ENCODE measurements around the gene TGM1.

The TGM1 gene

DNA sequence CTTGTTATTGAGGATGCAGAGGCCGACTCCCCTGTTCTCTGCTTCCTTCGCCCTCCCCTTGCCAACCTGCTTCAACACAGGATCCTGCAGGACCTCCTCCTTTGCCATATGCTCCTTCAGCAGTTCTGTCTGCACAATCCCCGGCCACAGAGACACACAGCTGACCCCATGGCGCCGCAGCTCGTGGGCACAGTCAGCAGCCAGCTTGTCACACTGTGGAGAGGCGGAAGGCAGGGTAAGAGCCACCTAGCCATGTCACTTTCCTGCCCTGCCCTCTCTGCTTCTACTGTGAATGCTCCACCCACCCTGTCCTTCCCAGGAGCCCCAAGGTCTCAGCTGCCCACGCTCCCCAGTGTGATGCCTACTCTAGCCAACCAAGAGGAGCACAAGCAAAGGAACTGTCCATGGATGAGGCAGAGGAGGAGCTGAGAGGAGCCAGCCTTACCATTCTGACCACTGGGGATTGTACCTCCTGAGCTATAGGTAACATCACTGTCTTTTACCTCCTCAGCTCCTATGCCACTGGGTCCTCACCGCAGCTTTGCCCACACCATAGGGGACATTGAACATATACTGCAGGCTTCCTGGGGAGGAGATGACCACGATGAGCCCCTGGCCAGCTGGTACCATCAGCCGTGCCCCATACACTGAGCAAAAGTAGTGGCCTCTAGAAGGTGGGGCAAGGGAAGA is 29.3 kb upstream of the TGM1 start:
- DNase-seq (ENCODE audit: low spot score) = no peak

DNA sequence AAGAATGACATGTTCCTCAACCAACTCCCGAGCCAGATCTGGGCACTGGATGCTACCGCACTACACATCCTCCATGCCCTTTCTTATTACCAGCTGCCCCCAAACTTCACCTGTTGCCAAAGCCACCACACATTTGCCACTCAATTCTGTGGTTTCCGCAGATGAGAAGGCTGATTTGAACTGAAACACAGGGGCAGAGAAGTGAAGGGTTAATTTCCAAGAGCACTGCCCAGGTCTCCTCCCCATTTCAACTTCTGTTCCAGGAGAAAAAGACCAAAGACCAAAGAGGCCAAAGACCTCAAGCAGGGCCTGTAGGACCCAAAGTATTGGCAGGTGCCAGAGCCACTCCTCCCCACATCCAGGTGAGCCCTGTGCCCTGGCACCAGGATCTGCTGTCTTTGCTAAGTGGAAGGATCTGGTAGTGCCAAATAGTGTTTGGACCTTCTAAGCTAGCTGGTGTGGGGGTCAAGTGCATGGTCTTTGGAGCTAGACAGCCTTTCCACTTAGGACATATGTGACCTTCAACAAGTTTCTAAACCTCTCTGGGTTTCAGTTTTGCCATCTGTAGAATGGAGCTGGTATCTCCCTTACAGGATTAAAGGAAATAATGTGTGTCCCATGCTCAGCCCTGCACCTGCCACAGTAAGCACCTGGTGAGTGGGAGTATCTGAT is 28.6 kb upstream of the TGM1 start:
- DNase-seq (ENCODE audit: low spot score) = no peak

DNA sequence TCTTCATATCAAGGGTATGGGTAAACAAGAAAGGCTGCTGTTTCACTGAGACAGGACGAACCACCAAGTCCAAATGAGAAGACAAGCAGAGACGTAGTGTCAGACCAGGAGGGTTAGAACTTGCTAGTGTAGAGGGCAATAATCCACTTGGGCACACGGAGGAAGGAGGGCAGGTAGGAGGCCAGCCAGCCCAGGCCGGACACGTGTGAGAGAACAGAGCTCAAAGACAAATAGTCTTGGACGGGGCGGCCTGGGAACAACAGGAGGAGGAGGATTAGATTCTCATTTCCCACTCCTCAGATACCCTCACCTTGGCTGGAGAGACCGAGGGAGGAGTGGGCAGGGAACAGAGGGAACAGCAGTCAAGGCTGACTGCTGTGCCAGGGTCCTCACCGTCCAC is 27.8 kb upstream of the TGM1 start:
- DNase-seq (ENCODE audit: low spot score) = no peak

DNA sequence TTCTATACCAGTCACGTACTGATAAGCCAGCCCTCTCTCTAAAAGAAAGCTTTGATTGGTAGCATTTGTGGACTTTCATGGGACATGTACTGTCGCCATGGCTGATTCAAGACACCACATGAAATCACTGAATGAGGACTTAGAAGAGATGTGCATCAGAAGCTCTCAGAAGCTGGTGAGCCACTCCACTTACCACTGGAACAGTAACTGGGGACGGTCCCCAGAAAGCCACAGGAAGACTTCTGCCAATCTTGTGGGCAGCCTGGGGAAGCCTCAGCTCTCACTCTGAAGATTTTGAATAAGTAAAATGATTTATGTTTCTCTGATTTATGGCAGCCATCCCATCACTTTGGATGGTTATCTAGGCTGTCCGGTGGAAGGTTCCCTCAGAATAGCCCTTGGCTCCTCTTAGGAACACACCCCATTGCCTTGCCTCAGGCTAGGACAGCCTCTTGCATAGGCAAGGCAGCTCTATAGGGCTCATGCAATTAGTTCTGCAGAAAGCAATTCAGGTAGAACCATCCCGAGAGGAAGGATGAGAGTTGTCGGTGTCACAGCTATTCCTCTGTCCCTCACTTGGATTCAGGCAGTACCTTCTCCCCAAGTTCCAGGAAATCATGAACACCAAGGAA is 26.8 kb upstream of the TGM1 start:
- no peak for DNase-seq (ENCODE audit: low spot score)

DNA sequence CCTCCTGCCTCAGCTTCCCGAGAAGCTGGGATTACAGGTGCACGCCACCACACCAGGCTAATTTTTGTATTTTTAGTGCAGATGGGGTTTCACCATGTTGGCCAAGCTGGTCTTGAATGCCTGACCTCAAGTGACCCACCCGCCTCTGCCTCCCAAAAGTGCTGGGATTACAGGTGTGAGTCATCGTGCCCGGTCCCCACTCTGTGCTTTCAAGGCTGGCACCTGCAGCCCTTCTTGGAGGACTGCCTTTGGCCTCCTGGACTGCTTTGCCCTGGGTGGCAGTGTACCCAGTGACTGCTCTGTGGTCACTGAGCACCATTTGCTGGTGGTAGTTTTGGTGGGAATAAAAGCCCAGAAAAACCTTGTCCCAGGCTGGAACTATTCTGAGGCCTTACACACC is 24.0 kb upstream of the TGM1 start:
- DNase-seq (ENCODE audit: low spot score) = no peak

DNA sequence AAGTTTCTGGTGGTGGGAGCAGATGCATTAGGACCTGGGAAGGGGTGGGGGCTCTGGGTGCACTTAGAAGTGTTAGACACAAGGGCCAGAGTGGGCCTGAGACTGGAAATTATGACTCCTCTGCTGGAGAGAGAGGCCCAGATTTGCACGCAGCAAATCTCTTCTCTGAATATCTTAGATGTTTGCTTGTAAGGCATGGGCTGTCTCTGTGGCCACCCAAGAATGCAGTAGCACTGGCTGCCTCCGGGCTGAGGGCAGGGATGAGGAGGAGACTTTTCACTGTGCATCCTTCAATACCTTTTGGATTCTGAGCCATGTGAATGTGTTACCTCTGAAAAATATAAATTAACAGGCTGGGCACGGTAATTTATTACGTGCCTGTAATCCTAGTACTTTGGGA is 22.4 kb upstream of the TGM1 start:
- DNase-seq (ENCODE audit: low spot score) = no peak

DNA sequence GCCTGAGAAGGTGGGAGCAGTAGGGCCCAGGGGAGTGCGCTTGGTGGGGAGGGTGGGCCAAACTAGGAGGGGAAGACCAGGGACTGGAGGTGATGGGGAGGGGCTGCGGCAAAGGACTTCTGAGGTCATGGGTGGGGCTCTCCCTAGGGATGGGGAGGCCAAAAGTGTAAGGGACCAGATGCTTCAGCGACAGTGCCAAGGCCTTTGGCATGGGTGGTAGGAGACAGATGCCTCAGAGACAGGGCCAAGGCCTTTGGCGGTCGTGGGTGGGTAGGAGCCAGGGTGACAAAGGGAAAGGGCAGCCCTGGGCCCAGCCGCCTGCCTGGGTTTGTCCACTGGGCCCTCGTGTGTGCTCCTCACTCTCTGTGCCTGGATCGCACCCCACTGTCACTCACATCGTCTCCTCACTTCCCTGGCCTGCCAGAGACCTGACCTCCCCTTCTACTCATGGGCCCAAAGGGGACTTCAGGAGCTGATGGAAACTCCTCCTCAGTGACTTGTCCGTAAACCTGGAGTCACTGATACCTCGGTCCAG is 21.6 kb upstream of the TGM1 start:
- DNase-seq (ENCODE audit: low spot score) = no peak

DNA sequence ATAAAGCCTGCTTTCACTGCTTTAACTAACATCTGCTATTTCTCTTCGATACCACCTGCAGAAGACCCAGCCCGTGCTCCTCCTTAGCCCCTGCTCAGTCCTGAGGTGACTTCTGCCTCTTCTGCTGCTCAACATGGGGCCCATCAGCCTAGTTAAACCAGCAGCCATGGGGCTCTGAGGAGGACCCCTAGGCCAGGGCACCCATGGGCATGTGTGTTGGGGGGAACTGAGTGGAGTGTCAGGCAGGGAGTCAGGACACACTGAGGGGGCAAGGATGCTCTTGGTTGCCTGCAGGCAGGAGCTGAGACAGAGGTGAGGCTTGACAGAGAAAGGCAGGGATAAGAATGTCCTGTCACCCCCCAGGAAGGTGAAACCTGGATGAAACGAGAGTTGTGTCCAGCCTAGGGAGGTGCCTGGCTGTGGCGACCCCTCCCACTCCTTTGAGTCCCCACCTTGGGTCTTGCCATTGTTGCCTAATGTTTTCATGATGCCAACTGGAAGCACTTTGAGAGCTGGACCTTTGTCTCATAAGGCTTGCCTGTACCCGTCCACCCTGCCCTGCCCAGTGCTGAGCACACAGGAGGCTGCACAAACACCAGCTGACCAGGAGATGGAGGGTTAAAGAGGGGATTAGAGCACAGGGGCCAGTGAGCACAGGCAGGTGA is 21.0 kb upstream of the TGM1 start:
- no peak for DNase-seq (ENCODE audit: low spot score)

DNA sequence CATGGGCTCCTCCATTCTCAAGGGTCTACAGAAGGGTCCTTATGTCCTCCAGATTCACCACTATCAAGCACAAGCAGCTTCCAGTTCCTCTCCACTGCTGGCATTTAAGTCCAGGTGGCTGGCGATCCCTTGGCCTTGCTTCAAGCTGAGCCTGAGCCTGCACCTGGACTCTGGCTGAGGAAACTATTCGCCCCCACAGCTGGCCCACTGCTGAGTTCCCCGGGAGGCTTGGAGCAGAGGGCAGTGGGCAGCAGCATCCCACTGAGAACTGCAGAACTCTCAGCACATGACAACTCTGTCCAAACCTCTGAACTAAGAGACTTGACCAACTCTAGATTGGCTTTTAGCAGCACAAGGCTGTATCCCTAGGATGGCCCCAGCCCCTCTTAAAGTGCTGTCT is 19.8 kb upstream of the TGM1 start:
- DNase-seq (ENCODE audit: low spot score) = no peak

DNA sequence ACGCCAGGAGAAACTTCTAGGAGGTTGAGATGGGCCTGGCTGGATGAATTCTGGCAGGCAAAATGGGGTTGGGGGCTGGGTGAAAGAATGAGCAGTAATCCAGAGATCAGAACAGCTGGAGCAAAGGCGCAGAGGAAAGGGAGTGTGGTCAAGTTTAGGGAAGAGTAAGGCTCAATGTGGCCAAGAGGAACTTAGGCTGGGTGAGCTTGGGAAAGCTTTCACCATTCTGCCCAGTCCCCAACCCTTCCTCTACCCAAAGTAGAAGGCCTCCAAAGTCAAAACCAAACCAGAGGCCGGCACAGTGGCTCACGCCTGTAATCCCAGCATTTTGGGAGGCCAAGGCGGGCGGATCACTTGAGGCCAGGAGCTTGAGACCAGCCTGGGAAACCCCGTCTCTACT is 18.7 kb upstream of the TGM1 start:
- DNase-seq (ENCODE audit: low spot score) = no peak

DNA sequence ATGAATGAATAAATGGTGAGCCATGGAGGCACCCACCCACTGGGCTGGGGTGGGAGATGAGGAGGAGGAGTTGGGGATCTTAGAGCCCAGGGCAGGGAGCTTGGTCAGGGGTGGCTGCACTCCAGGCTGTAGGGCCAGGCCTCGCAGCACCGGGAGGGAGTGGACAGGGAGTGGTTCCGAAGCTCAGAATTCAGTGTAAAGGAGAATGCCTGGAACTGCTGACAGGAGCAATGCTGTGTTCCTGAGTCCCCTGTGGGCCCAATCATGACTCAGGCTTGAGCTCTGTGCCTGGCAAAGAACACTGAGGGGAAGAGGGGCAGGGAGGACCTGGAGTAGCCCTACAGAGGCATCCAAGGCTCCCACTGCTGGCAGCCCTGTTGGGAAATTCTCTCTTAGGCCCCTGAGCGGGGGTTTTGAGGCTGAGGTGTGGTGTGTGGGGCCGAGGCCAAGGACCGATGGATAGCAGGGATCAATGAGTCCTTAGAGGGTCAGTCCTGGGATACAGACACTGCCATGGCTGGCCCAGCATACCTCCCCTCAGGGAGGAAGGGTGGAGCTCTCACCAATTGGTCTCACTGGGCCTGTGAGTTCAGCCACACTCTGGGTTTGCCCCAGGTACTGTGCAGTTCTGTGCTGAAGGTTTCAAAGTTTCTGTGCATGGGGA is 18.0 kb upstream of the TGM1 start:
- DNase-seq (ENCODE audit: low spot score) = no peak

DNA sequence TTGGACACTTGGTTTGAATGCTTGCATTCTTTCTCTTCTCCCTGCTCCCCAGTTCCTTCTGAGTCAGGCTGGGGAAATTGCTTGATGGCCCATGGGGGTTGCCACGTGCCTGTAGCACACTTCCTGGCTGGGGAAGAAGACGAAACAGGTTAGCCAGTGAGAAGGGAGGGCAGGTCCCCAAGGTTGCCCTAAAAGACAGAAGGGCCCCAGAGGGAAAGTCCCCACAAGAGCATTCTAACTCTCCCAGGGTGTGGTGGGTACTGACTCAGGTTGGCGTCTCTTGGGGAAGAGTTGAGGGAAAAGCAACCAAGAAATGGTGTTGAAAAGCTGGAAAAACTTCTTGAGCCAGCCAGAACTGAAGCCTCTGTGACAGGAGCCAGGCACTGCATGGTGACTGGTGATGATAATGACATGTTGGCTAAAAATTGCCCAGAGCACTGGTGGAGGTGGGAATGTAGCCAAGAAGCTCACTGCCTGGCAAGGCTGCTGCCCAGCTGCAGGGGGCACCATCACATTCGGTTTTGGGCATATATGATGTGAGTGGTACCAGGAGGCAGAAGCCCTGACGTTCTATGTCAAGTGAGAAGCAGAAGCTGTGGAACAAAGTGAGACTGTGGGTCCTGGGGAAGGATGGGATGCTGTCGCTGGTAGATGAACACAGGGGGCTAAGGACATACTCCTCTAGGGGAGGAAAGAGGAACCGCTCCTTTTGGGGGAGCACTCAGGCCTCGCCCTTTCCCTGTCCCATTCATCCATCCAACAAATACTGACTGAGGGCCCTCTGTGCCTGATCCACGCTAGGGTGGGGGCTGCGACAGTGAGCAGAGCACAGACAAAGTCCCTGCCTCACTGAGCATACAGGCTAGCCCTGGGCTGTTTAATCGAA is 16.6 kb upstream of the TGM1 start:
- DNase-seq (ENCODE audit: low spot score) = peak; percentile 62

DNA sequence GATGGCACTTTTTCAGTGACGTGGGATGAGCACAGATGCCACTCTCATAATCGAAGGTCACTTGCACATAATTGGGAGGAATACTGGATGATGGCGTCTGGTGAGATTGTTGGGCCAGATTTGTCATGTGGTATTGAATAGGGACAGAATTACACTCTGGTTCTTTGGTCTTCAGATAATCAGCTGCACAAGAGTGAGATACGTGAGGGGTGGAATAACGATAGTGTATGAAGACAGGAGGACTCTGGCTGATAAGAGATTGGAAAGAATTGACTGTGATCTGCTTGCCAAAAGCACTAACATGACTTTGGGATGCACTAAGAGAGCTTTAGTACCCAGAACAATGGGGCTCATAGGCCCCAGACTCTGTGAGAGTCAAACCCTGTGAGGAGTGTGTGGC is 15.4 kb upstream of the TGM1 start:
- DNase-seq (ENCODE audit: low spot score) = no peak

DNA sequence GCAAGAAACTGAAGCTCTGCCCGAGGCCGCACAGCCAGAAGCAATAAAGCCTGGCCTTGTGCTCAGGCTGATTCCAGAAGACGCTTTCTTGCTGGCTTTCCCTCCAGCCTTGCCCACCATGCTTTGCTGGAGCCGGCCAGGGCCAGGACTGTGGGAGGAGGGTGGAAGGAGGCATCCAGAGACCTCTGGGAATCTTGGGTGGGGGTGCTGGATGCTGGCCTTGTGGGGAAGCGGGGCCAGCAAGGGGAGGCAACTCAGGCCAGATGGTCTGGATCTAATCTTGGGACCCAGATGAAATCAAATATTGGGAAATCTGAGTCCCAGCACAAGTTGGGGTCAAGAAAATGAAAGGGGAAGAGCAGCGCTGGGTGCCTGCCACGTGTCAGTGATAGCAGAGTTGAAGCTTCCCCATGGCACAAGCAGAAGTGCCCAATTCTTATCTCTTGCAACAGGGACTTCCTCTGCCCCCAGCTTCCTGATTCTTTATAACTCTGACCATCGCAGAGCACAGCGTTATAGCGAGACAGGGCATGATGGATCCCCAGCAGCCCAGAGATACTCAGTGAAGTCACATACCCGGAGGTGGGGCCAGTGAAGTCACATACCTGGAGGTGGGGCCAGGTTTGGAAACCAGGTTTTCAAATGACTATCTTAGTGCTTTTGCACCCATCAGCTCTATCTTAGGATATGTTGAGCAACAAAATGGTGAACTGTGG is 14.8 kb upstream of the TGM1 start:
- DNase-seq (ENCODE audit: low spot score) = no peak

DNA sequence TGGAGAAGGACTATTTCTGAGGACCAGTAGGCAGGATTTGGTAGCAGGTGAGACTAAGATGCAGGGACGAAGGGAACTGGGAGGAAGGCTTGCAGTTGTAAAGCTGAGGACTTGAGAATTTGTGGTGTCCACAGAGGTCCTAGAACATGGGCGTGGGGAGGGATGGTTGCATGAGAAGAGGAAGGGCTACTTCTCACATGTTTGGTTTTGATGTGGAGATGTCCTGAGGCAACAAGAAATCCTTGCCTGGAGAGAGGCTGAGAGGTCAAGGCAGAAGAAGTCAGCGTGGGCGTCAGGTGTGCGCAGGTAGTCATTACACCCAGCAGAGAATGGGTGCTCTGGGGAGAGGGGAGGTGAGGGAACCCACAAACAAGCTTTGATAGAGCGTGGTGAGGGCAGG is 14.1 kb upstream of the TGM1 start:
- DNase-seq (ENCODE audit: low spot score) = no peak

DNA sequence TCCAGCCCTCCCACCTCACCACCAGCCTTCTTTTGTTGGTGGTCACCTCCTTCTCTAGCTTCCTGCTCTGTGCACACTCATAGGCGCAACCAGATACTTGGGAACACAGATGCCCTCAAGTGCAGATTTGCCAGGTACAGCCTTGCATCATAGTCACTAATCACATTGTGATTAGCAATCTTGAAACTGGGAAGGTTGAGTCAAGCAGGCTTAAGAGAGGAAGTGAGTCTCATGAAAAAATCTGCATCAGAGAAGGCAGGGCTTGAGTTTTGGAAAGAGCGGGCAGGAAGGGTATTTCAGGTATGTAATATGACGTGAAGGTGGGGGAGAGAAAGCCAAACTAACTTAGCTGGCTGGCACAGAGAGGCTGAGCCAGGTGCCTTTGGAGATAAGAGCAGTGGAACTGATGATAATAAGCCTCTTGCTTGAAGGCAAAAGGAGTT is 11.1 kb upstream of the TGM1 start:
- DNase-seq (ENCODE audit: low spot score) = no peak

DNA sequence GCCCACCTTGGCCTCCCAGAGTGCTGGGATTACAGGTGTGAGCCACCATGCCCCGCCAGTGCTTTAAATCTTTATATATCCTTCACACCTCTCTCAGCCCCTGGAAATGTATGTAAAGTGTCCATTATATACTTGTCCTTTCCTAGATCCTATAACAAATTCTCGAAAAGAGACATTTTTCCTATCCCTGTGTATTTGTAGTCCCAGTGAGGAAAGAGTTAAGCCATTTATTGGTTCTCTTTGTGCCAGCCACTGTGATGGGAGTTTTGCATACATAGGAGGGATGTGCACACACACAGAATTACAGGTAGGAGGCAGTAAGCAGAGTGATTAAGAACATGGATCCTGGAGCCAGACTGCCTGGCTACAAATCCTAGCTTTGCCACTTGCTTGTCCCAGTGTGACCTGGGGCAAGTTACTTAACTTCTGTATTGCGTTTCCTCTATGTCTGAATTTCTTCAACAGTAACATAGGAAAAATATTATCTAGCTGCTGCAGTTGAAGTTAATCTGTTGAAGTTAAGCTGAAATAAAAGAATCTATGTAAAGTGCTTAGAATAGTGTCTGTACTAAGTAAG is 10.5 kb upstream of the TGM1 start:
- DNase-seq (ENCODE audit: low spot score) = no peak

DNA sequence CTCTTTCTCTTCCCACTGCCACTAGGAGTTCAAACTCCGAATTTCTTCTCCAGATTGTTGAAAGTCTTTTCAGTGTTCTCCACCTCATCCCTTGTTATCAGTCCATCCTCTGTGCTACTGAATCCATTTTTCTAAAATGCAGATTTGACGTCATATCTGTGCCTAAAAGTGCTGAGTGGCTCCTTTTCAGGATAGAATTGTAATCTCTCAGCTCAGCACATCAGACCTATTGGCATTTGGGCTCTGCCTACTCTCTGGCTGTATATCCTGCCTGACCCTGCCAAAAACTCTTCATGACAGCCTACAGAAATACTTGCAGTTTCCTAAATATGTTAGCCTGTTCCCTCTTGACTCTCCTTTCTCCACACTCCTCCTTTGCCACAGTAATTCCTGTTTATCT is 9.5 kb upstream of the TGM1 start:
- no peak for DNase-seq (ENCODE audit: low spot score)

DNA sequence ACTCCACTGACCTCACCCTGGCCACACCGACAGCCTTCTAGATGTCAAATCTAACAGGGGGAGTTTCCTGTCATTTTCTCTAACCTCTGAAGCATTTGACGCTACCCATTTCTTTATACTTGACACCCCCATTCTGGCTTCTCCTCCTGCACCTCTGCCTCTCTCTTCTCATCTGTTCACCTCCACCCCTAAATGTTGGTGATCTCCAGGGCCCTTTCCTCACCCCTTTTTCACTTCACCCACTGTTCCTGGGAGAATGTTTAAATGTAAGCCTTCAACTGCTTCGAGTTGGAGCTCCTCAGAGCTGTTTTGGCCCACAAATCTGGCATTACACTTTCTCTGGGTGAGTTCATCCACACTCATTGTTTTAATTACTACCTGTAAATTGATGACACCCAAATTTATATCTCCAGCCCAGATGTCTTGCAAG is 8.9 kb upstream of the TGM1 start:
- DNase-seq (ENCODE audit: low spot score) = no peak

Measured in putamen (tissue), 1 donor.